PC-9 (cell line): ENCODE results near the gene NPTX1. TPM values are rescaled to one million over a fixed set of nuclear protein-coding genes. Genes with fewer than 3 reads are reported as not detected.

Source experiments
- BruUV-seq: library from RNA; stranded (reverse); fragments of 400-500 nt; replicated peaks from 2 replicates; lab custom pipeline; 2021; lab: Mats Ljungman, UMichigan
- CTCF ChIA-PET: fragments of 300-600 bp; sonication (Branson Sonifier 250); formaldehyde crosslinking; loops from one replicate; lab custom pipeline; 2022; ENCODE audit warnings: antibody characterized with exemption; lab: Charles Lee
- POLR2A ChIA-PET: fragments of 300-600 bp; sonication (Branson Sonifier 250); formaldehyde crosslinking; loops from one replicate; lab custom pipeline; 2022; ENCODE audit warnings: antibody characterized with exemption; ENCODE audit not compliant: unreplicated experiment; lab: Charles Lee
- DNase-seq, 2 experiments: peaks; one replicate each; pipeline versions ENCODE4 v3.0.0 to v3.0.0-alpha.2; 2015 to 2022; ENCODE audit warnings: mixed read lengths in 1 of 2
- H2AFZ ChIP-seq: fragments of 200-600 bp; sonication (generic); 2 replicates; pipeline ENCODE4 v1.8.1; 2017; ENCODE audit warnings: antibody characterized with exemption
- H3F3A ChIP-seq: fragments of 200-600 bp; sonication (generic); 2 replicates; pipeline ENCODE4 v1.8.1; 2017; ENCODE audit warnings: antibody characterized with exemption, mild to moderate bottlenecking, low read depth; ENCODE audit not compliant: insufficient read depth
- H3K27ac ChIP-seq: fragments of 200-600 bp; sonication (generic); 2 replicates; pipeline ENCODE4 v1.6.1; 2016; ENCODE audit warnings: mixed run types
- H3K27me3 ChIP-seq: fragments of 200-600 bp; sonication (generic); 2 replicates; pipeline ENCODE4 v1.6.1; 2016; ENCODE audit warnings: low read depth, mixed run types; ENCODE audit not compliant: insufficient read depth
- H3K36me3 ChIP-seq: fragments of 200-600 bp; sonication (generic); 2 replicates; pipeline ENCODE4 v1.6.1; 2016; ENCODE audit warnings: low read depth, mixed run types
- H3K4me1 ChIP-seq: fragments of 200-600 bp; sonication (generic); replicated peaks from 2 replicates; pipeline ENCODE4 v1.6.1; 2016; ENCODE audit warnings: mixed run types; ENCODE audit not compliant: insufficient read depth
- H3K4me2 ChIP-seq: fragments of 200-600 bp; sonication (generic); 2 replicates; pipeline ENCODE4 v1.6.1; 2017; ENCODE audit warnings: mixed run types
- H3K4me3 ChIP-seq: fragments of 200-600 bp; sonication (generic); 2 replicates; pipeline ENCODE4 v1.6.1; 2016; ENCODE audit warnings: mixed run types
- H3K79me2 ChIP-seq: fragments of 200-600 bp; sonication (generic); 2 replicates; pipeline ENCODE4 v1.6.1; 2017; ENCODE audit warnings: low read depth, mixed run types
- H3K9me2 ChIP-seq: fragments of 200-600 bp; sonication (generic); 2 replicates; pipeline ENCODE4 v1.8.1; 2017; ENCODE audit warnings: mild to moderate bottlenecking; ENCODE audit not compliant: insufficient read depth
- H3K9me3 ChIP-seq: fragments of 200-600 bp; sonication (generic); 2 replicates; pipeline ENCODE4 v1.8.1; 2016; ENCODE audit warnings: low read depth; ENCODE audit not compliant: insufficient read depth
- H4K20me1 ChIP-seq: fragments of 200-600 bp; sonication (generic); 2 replicates; pipeline ENCODE4 v1.8.1; 2017; ENCODE audit not compliant: insufficient read depth
- CTCF ChIP-seq: fragments of 200-600 bp; sonication (generic); conservative IDR thresholded peaks from 2 replicates; pipeline ENCODE4 v1.6.1; 2017; ENCODE audit warnings: mixed run types, antibody characterized with exemption, mild to moderate bottlenecking, moderate library complexity
- EZH2 ChIP-seq: fragments of 200-600 bp; sonication (generic); IDR thresholded peaks from 2 replicates; pipeline ENCODE4 v1.8.0; 2017; ENCODE audit warnings: antibody characterized with exemption, low read depth
- intact Hi-C: fragments of 100-400 bp; cut with micrococcal nuclease; formaldehyde crosslinking; loops from one replicate; pipeline ENCODE4 v1.10.0; 2022; ENCODE audit not compliant: unreplicated experiment
- total RNA-seq: library from RNA; stranded (reverse); gene quantifications from 2 replicates; pipeline ENCODE4 v1.2.3, GENCODE V29; 2021

NPTX1 gene
- total RNA-seq, 1 experiment from 2014 or later: 6.9 TPM

GRCh38 chr17:80518392-80518791 lies 42.0 kb upstream of the NPTX1 start:
- DNase-seq: no peak
- H3K27me3 ChIP-seq: no peaks in the 10 kb centered on the region
- BruUV-seq: no TSS peak
- no peaks in the 10 kb centered on the region for H4K20me1 ChIP-seq
- H2AFZ ChIP-seq: no peak overlapping the region
- ChIA-PET POLR2A (no interaction called here), CTCF (no interaction called here)
- H3K79me2 ChIP-seq: no peaks in the 10 kb centered on the region
- no peaks in the 10 kb centered on the region for H3F3A ChIP-seq
- H3K9me3 ChIP-seq: no peaks in the 10 kb centered on the region
- TF ChIP-seq EZH2 (no peak), CTCF (no peak)
- H3K4me2 ChIP-seq: no peak overlapping the region
- H3K9me2 ChIP-seq: no peaks in the 10 kb centered on the region
- no peaks in the 10 kb centered on the region for H3K36me3 ChIP-seq
- no peak overlapping the region for H3K4me3 ChIP-seq
- no peak overlapping the region for H3K27ac ChIP-seq
- intact Hi-C loops: no loop called here
- H3K4me1 ChIP-seq: no peaks in the 10 kb centered on the region

GRCh38 chr17:80517641-80518040 lies 41.2 kb upstream of the NPTX1 start:
- no peak for TF ChIP-seq CTCF
- no peak for TF ChIP-seq EZH2
- no peaks in the 10 kb centered on the region for H3K9me3 ChIP-seq
- BruUV-seq: no TSS peak
- no peaks in the 10 kb centered on the region for H3K9me2 ChIP-seq
- DNase-seq: no peak
- H2AFZ ChIP-seq: no peak overlapping the region
- no peak overlapping the region for H3K27ac ChIP-seq
- ChIA-PET CTCF (no interaction called here), POLR2A (no interaction called here)
- H3K4me3 ChIP-seq: no peak overlapping the region
- no peaks in the 10 kb centered on the region for H3K4me1 ChIP-seq
- H3F3A ChIP-seq: no peaks in the 10 kb centered on the region
- no peak overlapping the region for H3K4me2 ChIP-seq
- no peaks in the 10 kb centered on the region for H3K27me3 ChIP-seq
- H4K20me1 ChIP-seq: no peaks in the 10 kb centered on the region
- H3K79me2 ChIP-seq: no peaks in the 10 kb centered on the region
- H3K36me3 ChIP-seq: no peaks in the 10 kb centered on the region
- intact Hi-C loops: no loop called here

GRCh38 chr17:80516171-80516932 lies 39.9 kb upstream of the NPTX1 start:
- no peak for DNase-seq
- CTCF ChIA-PET: no interaction called here
- no TSS peak for BruUV-seq
- no peaks in the 10 kb centered on the region for H3K79me2 ChIP-seq
- H3K4me2 ChIP-seq: no peak overlapping the region
- no peaks in the 10 kb centered on the region for H3K27me3 ChIP-seq
- H3K4me1 ChIP-seq: no peaks in the 10 kb centered on the region
- H3K36me3 ChIP-seq: no peaks in the 10 kb centered on the region
- H3K9me3 ChIP-seq: no peaks in the 10 kb centered on the region
- no peak overlapping the region for H2AFZ ChIP-seq
- POLR2A ChIA-PET: interaction anchor here (0.7 kb wide), 1 partner anchor 101 kb away, joined by 12 read pairs; the partner anchor contains the start of gene ENDOV
- TF ChIP-seq CTCF (no peak), EZH2 (no peak)
- no peak overlapping the region for H3K27ac ChIP-seq
- H3K9me2 ChIP-seq: no peaks in the 10 kb centered on the region
- no peaks in the 10 kb centered on the region for H4K20me1 ChIP-seq
- intact Hi-C loops: no loop called here
- H3F3A ChIP-seq: no peaks in the 10 kb centered on the region
- H3K4me3 ChIP-seq: no peak overlapping the region
